ENCODE results near the gene TRIP11.

The TRIP11 gene

GRCh38 chr14:91985521-91986255 lies 54.2 kb downstream of the TRIP11 start:
- H3K36me3 Mint-ChIP-seq, result peaks cover 33% of the 10 kb centered on the region
- no peak overlapping the region for H3K4me3 Mint-ChIP-seq

DNA sequence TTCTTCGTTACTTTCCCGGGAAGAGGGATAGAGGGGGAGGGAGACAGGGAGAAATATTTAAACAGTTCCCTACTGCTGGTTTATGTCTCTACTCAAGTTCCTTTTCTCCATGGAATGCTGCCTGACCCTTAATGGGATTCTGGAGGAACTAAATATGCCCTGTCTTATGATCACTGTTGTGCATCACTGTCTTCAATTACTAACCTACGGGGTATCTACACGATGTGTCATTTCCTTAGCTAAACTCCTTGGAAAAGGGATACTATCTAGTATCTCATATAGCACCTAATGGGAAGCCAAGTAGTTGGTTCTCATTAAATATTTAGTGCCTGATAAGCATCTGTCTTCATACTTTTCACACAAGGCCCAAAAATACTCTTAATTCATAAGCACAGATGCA lies 54.9 kb downstream of the TRIP11 start:
- H3K27ac Mint-ChIP-seq, result no peak overlapping the region
- H3K4me3 Mint-ChIP-seq, result no peak overlapping the region
- peaks cover 15% of the 10 kb centered on the region for H3K4me1 Mint-ChIP-seq (ENCODE audit: low read depth)
- H3K36me3 Mint-ChIP-seq, result peaks cover 33% of the 10 kb centered on the region
- H3K9me3 Mint-ChIP-seq (ENCODE audit: low read depth), result no peaks in the 10 kb centered on the region
- no peaks in the 10 kb centered on the region for H3K27me3 Mint-ChIP-seq

More at GRCh38 chr14:91985521-91986255, 54.2 kb downstream of the TRIP11 start:
- Mint-ChIP-seq H3K4me1 (ENCODE audit: low read depth) (peaks cover 8% of the 10 kb centered on the region), H3K9me3 (ENCODE audit: low read depth) (no peaks in the 10 kb centered on the region), H3K27me3 (no peaks in the 10 kb centered on the region), H3K27ac (no peak overlapping the region)

DNA sequence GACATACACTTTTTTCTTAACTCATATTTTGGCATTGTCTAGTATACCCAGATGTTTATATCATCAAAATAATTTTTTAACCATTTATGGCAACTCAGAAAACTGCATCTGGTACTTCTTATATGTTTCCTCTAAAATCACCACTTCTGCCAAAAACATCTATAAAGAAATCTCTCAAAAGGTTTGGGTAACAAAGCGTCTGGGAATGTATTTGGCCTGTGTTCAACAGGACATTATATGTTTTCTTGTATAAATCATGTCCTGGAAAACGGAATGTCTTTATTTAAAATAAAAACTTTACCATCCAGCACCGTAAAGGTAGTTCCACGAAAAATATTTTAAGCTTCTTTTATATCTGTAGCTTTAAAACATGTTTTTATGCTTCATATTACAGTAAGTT lies 56.3 kb downstream of the TRIP11 start:
- H3K9me3 Mint-ChIP-seq (ENCODE audit: low read depth), result no peaks in the 10 kb centered on the region
- no peaks in the 10 kb centered on the region for H3K27me3 Mint-ChIP-seq
- H3K4me1 Mint-ChIP-seq (ENCODE audit: low read depth), result peaks cover 23% of the 10 kb centered on the region
- H3K4me3 Mint-ChIP-seq, result no peak overlapping the region
- peaks cover 27% of the 10 kb centered on the region for H3K36me3 Mint-ChIP-seq
- no peak overlapping the region for H3K27ac Mint-ChIP-seq

DNA sequence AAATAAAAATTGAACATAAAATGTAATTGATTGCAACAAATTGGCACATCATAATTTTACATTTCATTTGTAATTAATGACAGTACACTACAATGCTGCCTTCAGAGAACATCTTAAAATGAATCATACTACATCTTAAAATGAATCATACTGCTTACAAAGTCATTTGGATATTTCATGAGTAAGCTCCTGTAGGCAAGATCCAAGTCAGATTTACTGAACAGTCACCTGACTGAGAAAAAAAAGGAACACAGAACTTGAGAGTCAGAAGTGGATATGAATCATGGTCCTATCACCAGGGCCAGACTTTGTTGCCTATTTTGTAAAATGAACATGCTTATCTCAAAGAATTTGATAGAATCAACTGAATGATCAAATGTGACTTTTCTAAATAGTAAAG lies 59.7 kb downstream of the TRIP11 start:
- Mint-ChIP-seq H3K4me1 (ENCODE audit: low read depth) (peaks cover 32% of the 10 kb centered on the region), H3K27me3 (no peaks in the 10 kb centered on the region), H3K36me3 (peaks cover 12% of the 10 kb centered on the region), H3K27ac (peak overlapping the region; percentile 91), H3K4me3 (peak overlapping the region; percentile 41), H3K9me3 (ENCODE audit: low read depth) (no peaks in the 10 kb centered on the region)

- H3K27me3 Mint-ChIP-seq, result no peaks in the 10 kb centered on the region
- H3K4me1 Mint-ChIP-seq (ENCODE audit: low read depth), result peaks cover 28% of the 10 kb centered on the region
- peaks cover 8% of the 10 kb centered on the region for H3K36me3 Mint-ChIP-seq
- H3K27ac Mint-ChIP-seq, result peak overlapping the region; percentile 30
- H3K9me3 Mint-ChIP-seq (ENCODE audit: low read depth), result no peaks in the 10 kb centered on the region
- no peak overlapping the region for H3K4me3 Mint-ChIP-seq
These were observed 62.0 kb downstream of the TRIP11 start for GRCh38 chr14:91977884-91978283.

- no peak overlapping the region for H3K27ac Mint-ChIP-seq
- H3K4me3 Mint-ChIP-seq, result no peak overlapping the region
- no peaks in the 10 kb centered on the region for H3K9me3 Mint-ChIP-seq (ENCODE audit: low read depth)
- H3K4me1 Mint-ChIP-seq (ENCODE audit: low read depth), result peaks cover 26% of the 10 kb centered on the region
- H3K27me3 Mint-ChIP-seq, result no peaks in the 10 kb centered on the region
- H3K36me3 Mint-ChIP-seq, result peaks cover 12% of the 10 kb centered on the region
These were observed 64.1 kb downstream of the TRIP11 start for GRCh38 chr14:91975763-91976162.

DNA sequence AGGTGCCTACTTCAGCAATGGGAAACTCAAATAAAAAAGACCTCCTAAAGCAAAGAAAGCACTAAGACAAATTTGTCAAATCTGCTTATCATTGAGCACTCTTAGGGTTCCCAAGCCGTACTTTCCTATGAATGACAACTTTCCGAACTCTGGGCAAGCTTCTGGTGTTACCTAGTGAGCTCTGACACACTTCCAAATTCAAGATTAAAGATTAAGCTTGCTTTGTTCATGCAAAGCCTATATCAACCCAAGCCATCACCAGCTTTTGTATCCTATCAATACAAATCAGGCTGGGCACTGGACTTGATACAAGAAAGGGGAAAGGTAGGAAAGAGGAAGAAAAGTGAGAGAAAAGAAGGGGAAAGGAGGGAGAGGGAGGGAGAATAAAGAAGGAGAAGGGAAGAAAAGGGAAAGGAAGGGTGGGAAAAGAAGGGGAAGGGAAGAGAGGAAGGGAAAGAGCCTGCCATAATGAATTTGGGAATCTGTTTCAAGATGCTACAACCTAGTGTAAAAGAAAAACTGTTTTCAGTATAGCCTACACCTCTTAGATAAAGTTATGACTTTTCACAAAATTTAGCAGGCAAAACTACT lies 68.6 kb downstream of the TRIP11 start:
- H3K27ac Mint-ChIP-seq, result peak overlapping the region; percentile 28
- no peaks in the 10 kb centered on the region for H3K27me3 Mint-ChIP-seq
- no peaks in the 10 kb centered on the region for H3K9me3 Mint-ChIP-seq (ENCODE audit: low read depth)
- H3K36me3 Mint-ChIP-seq, result peaks cover 21% of the 10 kb centered on the region
- H3K4me3 Mint-ChIP-seq, result no peak overlapping the region
- H3K4me1 Mint-ChIP-seq (ENCODE audit: low read depth), result peaks cover 20% of the 10 kb centered on the region

GRCh38 chr14:91968280-91968679 lies 71.6 kb downstream of the TRIP11 start:
- peak overlapping the region; percentile 96 for H3K27ac Mint-ChIP-seq
- no peaks in the 10 kb centered on the region for H3K9me3 Mint-ChIP-seq (ENCODE audit: low read depth)
- H3K27me3 Mint-ChIP-seq, result no peaks in the 10 kb centered on the region
- H3K4me3 Mint-ChIP-seq, result peak overlapping the region; percentile 65
- peaks cover 18% of the 10 kb centered on the region for H3K36me3 Mint-ChIP-seq
- H3K4me1 Mint-ChIP-seq (ENCODE audit: low read depth), result peaks cover 20% of the 10 kb centered on the region

- no peak overlapping the region for H3K27ac Mint-ChIP-seq
- H3K4me1 Mint-ChIP-seq (ENCODE audit: low read depth), result peaks cover 20% of the 10 kb centered on the region
- no peaks in the 10 kb centered on the region for H3K27me3 Mint-ChIP-seq
- no peaks in the 10 kb centered on the region for H3K9me3 Mint-ChIP-seq (ENCODE audit: low read depth)
- H3K4me3 Mint-ChIP-seq, result no peak overlapping the region
- peaks cover 8% of the 10 kb centered on the region for H3K36me3 Mint-ChIP-seq
These were observed 75.1 kb downstream of the TRIP11 start for GRCh38 chr14:91964724-91965123.

DNA sequence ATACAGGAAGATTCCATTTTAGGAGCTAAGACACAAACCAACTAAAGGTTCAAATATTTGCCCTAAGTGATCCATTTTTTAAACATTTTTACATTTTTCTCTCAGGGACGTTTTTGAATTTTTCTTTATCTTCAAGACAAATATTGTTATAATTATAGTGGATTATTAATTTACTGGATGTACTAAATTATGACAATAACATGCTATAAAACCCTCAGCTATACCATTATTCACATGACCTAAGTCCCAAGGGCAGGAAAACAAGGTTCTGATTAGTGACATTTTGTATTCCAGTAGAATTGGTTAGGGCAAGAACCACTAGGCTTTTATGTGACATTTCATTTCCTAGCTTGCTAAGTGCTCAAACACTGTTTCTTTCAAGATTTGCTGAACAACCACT lies 75.8 kb downstream of the TRIP11 start:
- H3K4me3 Mint-ChIP-seq, result no peak overlapping the region
- peaks cover 14% of the 10 kb centered on the region for H3K4me1 Mint-ChIP-seq (ENCODE audit: low read depth)
- H3K27me3 Mint-ChIP-seq, result no peaks in the 10 kb centered on the region
- no peaks in the 10 kb centered on the region for H3K9me3 Mint-ChIP-seq (ENCODE audit: low read depth)
- no peak overlapping the region for H3K27ac Mint-ChIP-seq
- H3K36me3 Mint-ChIP-seq, result peaks cover 8% of the 10 kb centered on the region

- Mint-ChIP-seq H3K4me1 (ENCODE audit: low read depth) (peaks cover 8% of the 10 kb centered on the region), H3K4me3 (no peak overlapping the region), H3K9me3 (ENCODE audit: low read depth) (no peaks in the 10 kb centered on the region)
These were observed 76.4 kb downstream of the TRIP11 start for GRCh38 chr14:91963465-91963864.

DNA sequence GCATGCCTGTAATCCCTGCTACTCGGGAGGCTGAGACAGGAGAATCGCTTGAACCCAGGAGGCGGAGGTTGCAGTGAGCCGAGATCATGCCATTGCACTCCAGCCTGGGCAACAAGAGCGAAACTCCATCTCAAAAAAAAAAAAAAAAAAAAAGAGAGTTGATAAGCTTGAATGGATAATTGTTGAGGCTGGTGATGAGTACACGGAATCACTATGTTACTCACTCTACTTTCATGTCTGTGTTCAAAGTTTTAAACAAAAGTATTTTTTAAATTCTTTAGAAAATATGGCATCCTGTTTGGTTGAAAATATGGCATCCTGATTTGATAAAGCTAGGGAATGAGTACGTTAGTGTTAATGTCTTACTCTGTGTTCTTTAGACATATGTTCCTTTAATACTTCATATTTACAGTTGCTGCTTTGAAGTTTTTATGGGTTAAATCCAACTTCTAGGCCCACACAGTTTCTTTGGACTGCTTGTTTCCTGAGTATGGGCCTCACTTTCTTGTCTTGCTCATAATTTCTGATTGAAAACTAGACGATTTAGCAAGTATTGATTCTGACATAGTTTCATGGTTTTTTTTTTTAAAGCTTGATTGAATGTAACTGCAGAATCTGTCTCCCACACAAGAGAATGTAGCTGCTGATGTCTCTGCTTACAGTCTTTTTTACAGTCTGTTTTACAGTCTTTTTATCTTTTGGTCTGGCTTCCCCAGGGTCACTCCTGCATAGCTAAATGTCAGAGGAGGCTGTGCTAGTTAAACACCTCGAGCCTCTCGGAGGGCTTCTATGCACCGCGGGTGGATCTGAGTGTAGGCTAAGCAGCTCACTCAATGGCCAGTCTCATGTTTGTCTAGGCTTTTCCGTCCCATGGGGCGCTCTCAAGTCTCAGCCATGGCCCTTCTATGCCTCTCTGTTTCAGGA lies 78.3 kb downstream of the TRIP11 start:
- Mint-ChIP-seq H3K4me3 (no peak overlapping the region), H3K9me3 (ENCODE audit: low read depth) (no peaks in the 10 kb centered on the region), H3K4me1 (ENCODE audit: low read depth) (no peaks in the 10 kb centered on the region), H3K36me3 (no peaks in the 10 kb centered on the region), H3K27ac (peak overlapping the region; percentile 41), H3K27me3 (no peaks in the 10 kb centered on the region)

More at GRCh38 chr14:91963465-91963864, 76.4 kb downstream of the TRIP11 start:
- no peaks in the 10 kb centered on the region for H3K27me3 Mint-ChIP-seq
- H3K36me3 Mint-ChIP-seq, result peaks cover 3% of the 10 kb centered on the region
- no peak overlapping the region for H3K27ac Mint-ChIP-seq

DNA sequence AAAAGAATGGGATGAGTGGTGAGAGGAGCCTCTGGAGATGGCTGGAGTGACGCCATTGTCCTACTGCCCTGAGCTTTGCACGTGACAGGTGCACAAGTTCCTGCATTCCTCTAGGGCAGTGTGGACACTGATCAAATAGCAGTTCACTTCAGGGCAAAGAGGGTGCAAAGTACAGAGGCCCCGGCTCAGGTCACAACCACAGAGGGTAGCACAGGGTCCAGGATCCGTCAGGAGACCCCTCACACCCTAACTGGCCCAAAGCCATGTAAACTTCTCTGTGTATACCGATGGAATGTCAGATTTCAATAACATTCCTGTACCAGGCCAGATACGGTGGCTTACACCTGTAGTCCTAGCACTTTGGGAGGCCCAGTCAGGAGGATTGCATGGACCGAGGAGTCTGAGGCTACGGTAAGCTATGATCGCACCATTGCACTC lies 82.0 kb downstream of the TRIP11 start:
- H3K27ac Mint-ChIP-seq, result no peak overlapping the region
- H3K4me1 Mint-ChIP-seq (ENCODE audit: low read depth), result no peaks in the 10 kb centered on the region
- no peaks in the 10 kb centered on the region for H3K9me3 Mint-ChIP-seq (ENCODE audit: low read depth)
- H3K4me3 Mint-ChIP-seq, result no peak overlapping the region
- no peaks in the 10 kb centered on the region for H3K36me3 Mint-ChIP-seq
- H3K27me3 Mint-ChIP-seq, result no peaks in the 10 kb centered on the region

GRCh38 chr14:91956616-91957015 lies 83.2 kb downstream of the TRIP11 start:
- Mint-ChIP-seq H3K9me3 (ENCODE audit: low read depth) (no peaks in the 10 kb centered on the region), H3K27ac (no peak overlapping the region), H3K36me3 (no peaks in the 10 kb centered on the region), H3K27me3 (no peaks in the 10 kb centered on the region), H3K4me3 (no peak overlapping the region), H3K4me1 (ENCODE audit: low read depth) (no peaks in the 10 kb centered on the region)

DNA sequence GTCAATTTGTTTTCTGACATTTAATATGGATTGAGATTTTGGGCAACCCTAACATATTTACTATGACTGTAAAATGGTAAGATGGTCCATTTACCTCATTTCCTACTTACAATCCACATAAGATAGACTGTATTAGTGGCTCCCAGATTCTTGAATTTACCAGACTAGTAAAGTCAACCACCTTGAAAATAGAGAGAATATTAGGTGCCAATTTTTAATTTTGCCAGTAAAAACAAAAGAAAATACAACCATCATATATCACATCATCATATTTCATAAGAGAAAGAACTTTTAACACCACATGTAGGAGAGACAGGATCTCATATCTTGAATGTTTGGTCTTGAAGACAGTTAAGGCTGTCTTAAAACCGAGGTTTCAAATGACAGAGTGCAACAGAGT lies 84.7 kb downstream of the TRIP11 start:
- H3K9me3 Mint-ChIP-seq (ENCODE audit: low read depth), result no peaks in the 10 kb centered on the region
- H3K36me3 Mint-ChIP-seq, result no peaks in the 10 kb centered on the region
- no peak overlapping the region for H3K4me3 Mint-ChIP-seq
- H3K27ac Mint-ChIP-seq, result no peak overlapping the region
- no peaks in the 10 kb centered on the region for H3K4me1 Mint-ChIP-seq (ENCODE audit: low read depth)
- no peaks in the 10 kb centered on the region for H3K27me3 Mint-ChIP-seq
